H9 (cell line): ENCODE measurements around the gene PLEKHF1. TPM values are rescaled to one million over a fixed set of nuclear protein-coding genes. Genes with fewer than 3 reads are reported as not detected.

Experiments
- DNase-seq: peaks from one replicate; pipeline ENCODE4 v3.0.0-alpha.2; 2017
- H2AFZ ChIP-seq: one replicate; pipeline ENCODE4 v1.6.1; 2013; ENCODE audit warnings: mild to moderate bottlenecking, low read length, control low read depth, moderate library complexity
- H2AK5ac ChIP-seq: 2 replicates; pipeline ENCODE4 v1.6.1; 2013; ENCODE audit warnings: low read length, control low read depth, mixed read lengths; ENCODE audit not compliant: insufficient read length
- H2BK120ac ChIP-seq: one replicate; pipeline ENCODE4 v1.6.1; 2013; ENCODE audit warnings: low read depth, mild to moderate bottlenecking, low read length, control low read depth, inconsistent platforms; ENCODE audit not compliant: poor library complexity, severe bottlenecking
- H2BK12ac ChIP-seq: 2 replicates; pipeline ENCODE4 v1.6.1; 2013; ENCODE audit warnings: low read length, control low read depth, mixed read lengths, low read depth; ENCODE audit not compliant: insufficient read length
- H2BK15ac ChIP-seq: 2 replicates; pipeline ENCODE4 v1.6.1; 2013; ENCODE audit warnings: low read depth, low read length, control low read depth
- H2BK20ac ChIP-seq: one replicate; pipeline ENCODE4 v1.6.1; 2013; ENCODE audit warnings: low read depth, mild to moderate bottlenecking, low read length, control low read depth, inconsistent platforms; ENCODE audit not compliant: poor library complexity, severe bottlenecking
- H2BK5ac ChIP-seq: 2 replicates; pipeline ENCODE4 v1.6.1; 2013; ENCODE audit warnings: low read length, control low read depth, mixed read lengths; ENCODE audit not compliant: insufficient read length
- H3K14ac ChIP-seq: 2 replicates; pipeline ENCODE4 v1.6.1; 2013; ENCODE audit warnings: low read length, control low read depth; ENCODE audit not compliant: insufficient read depth
- H3K18ac ChIP-seq: 2 replicates; pipeline ENCODE4 v1.6.1; 2013; ENCODE audit warnings: low read depth, mild to moderate bottlenecking, mixed read lengths, low read length, control low read depth; ENCODE audit not compliant: insufficient read length
- H3K23ac ChIP-seq: 2 replicates; pipeline ENCODE4 v1.6.1; 2013; ENCODE audit warnings: low read length, control low read depth, mixed read lengths, low read depth; ENCODE audit not compliant: insufficient read length
- H3K23me2 ChIP-seq: 2 replicates; pipeline ENCODE4 v1.6.1; 2013; ENCODE audit warnings: low read depth, mild to moderate bottlenecking, mixed read lengths, low read length, control low read depth; ENCODE audit not compliant: insufficient read length, poor library complexity, severe bottlenecking
- H3K27ac ChIP-seq: 2 replicates; pipeline ENCODE4 v1.5.1; 2013; ENCODE audit warnings: low read length, control low read depth, mixed read lengths, low read depth; ENCODE audit not compliant: insufficient read length
- H3K27me3 ChIP-seq: 2 replicates; pipeline ENCODE4 v1.6.1; 2013; ENCODE audit warnings: low read length, control low read depth, inconsistent platforms; ENCODE audit not compliant: insufficient read depth
- H3K4ac ChIP-seq: 2 replicates; pipeline ENCODE4 v1.6.1; 2013; ENCODE audit warnings: low read depth, mild to moderate bottlenecking, control low read depth, inconsistent platforms, low read length, moderate library complexity
- H3K4me1 ChIP-seq: 2 replicates; pipeline ENCODE4 v1.6.1; 2013; ENCODE audit warnings: low read length, control low read depth, inconsistent platforms; ENCODE audit not compliant: insufficient read depth
- H3K4me2 ChIP-seq: 2 replicates; pipeline ENCODE4 v1.6.1; 2013; ENCODE audit warnings: low read length, control low read depth, mixed read lengths; ENCODE audit not compliant: insufficient read length, insufficient read depth
- H3K56ac ChIP-seq: 2 replicates; pipeline ENCODE4 v1.6.1; 2013; ENCODE audit warnings: low read depth, mild to moderate bottlenecking, mixed read lengths, low read length, control low read depth; ENCODE audit not compliant: insufficient read length
- H3K79me1 ChIP-seq: 2 replicates; pipeline ENCODE4 v1.6.1; 2013; ENCODE audit warnings: low read depth, mild to moderate bottlenecking, moderate library complexity, low read length, control low read depth, inconsistent platforms; ENCODE audit not compliant: insufficient read depth, poor library complexity, severe bottlenecking
- H3K79me2 ChIP-seq: 2 replicates; pipeline ENCODE4 v1.6.1; 2013; ENCODE audit warnings: low read length, control low read depth, inconsistent platforms; ENCODE audit not compliant: insufficient read depth
- H3K9ac ChIP-seq: 2 replicates; pipeline ENCODE4 v1.6.1; 2013; ENCODE audit warnings: low read length, control low read depth, mixed read lengths; ENCODE audit not compliant: insufficient read length; ENCODE audit errors: extremely low read depth
- H3K9me3 ChIP-seq: one replicate; pipeline ENCODE4 v1.6.1; 2013; ENCODE audit warnings: low read depth, low read length, inconsistent platforms; ENCODE audit not compliant: control insufficient read depth
- H3T11ph ChIP-seq: one replicate; pipeline ENCODE4 v1.6.1; 2013; ENCODE audit warnings: mild to moderate bottlenecking, low read length, control low read depth, inconsistent platforms
- H4K20me1 ChIP-seq: one replicate; pipeline ENCODE4 v1.6.1; 2013; ENCODE audit not compliant: control insufficient read depth, insufficient read length, insufficient read depth
- H4K5ac ChIP-seq: 2 replicates; pipeline ENCODE4 v1.6.1; 2013; ENCODE audit warnings: low read depth, mild to moderate bottlenecking, mixed read lengths, low read length, control low read depth; ENCODE audit not compliant: insufficient read length
- H4K8ac ChIP-seq: replicated peaks from 2 replicates; pipeline ENCODE4 v1.6.1; 2013; ENCODE audit warnings: low read length, control low read depth, mixed read lengths, low read depth; ENCODE audit not compliant: insufficient read length
- H4K91ac ChIP-seq: 2 replicates; pipeline ENCODE4 v1.6.1; 2013; ENCODE audit warnings: low read depth, mild to moderate bottlenecking, moderate library complexity, mixed read lengths, low read length, control low read depth; ENCODE audit not compliant: insufficient read length
- H3K27ac Mint-ChIP-seq, 3 experiments: 2 replicates in 2 of 3; 3 replicates in 1 of 3; pipeline ENCODE4 v1.8.0; 2020 to 2021; ENCODE audit warnings: mixed read lengths in 3 of 3, mild to moderate bottlenecking in 1 of 3, moderate library complexity in 1 of 3
- H3K27me3 Mint-ChIP-seq: 2 replicates; pipeline ENCODE4 v1.8.0; 2021; ENCODE audit warnings: low read depth, mild to moderate bottlenecking, moderate library complexity, mixed read lengths
- H3K36me3 Mint-ChIP-seq, 3 experiments: 2 replicates in 2 of 3; 3 replicates in 1 of 3; pipeline ENCODE4 v1.8.0; 2020 to 2021; ENCODE audit warnings: low read depth in 3 of 3, mixed read lengths in 3 of 3; ENCODE audit not compliant: insufficient read depth in 1 of 3
- H3K4me1 Mint-ChIP-seq, 2 experiments: 2 replicates each; pipeline ENCODE4 v1.8.0; 2020; ENCODE audit warnings: mixed read lengths in 2 of 2
- H3K4me3 Mint-ChIP-seq, 2 experiments: 2 replicates in 1 of 2; 3 replicates in 1 of 2; pipeline ENCODE4 v1.8.0; 2020 to 2021; ENCODE audit warnings: mild to moderate bottlenecking in 2 of 2, mixed read lengths in 2 of 2, moderate library complexity in 1 of 2
- H3K9me3 Mint-ChIP-seq, 2 experiments: 2 replicates in 1 of 2; 3 replicates in 1 of 2; pipeline ENCODE4 v1.8.0; 2020; ENCODE audit warnings: mild to moderate bottlenecking in 2 of 2, mixed read lengths in 2 of 2, moderate library complexity in 1 of 2
- CTCF ChIP-seq: fragments of 200-600 bp; sonication (generic); conservative IDR thresholded peaks from 3 replicates; pipeline ENCODE4 v1.8.0; 2021; ENCODE audit warnings: antibody characterized with exemption, mild to moderate bottlenecking
- WGBS: extraction: QIAGEN DNeasy Blood & Tissue Kit; methylation state at CpG from one replicate; pipeline ENCODE4 v1.1.7; 2013; ENCODE audit warnings: missing lambda C conversion rate, low lambda C conversion rate, mixed read lengths; ENCODE audit not compliant: insufficient read length; ENCODE audit errors: extremely low coverage; 5-methylcytosine and 5-hydroxymethylcytosine counted together
- total RNA-seq: library from RNA; stranded (reverse); gene quantifications from 2 replicates; pipeline ENCODE4 v1.2.1, GENCODE V29; 2021

PLEKHF1 gene
- total RNA-seq, 1 experiment from 2014 or later: 4.9 TPM

GRCh38 chr19:29641597-29641996, 23.7 kb upstream of the PLEKHF1 start:
- Histone ChIP-seq H2BK5ac (no peak overlapping the region), H3K27me3 (no peaks in the 10 kb centered on the region), H4K8ac (no peak overlapping the region), H4K5ac (no peak overlapping the region), H3K14ac (no peak overlapping the region), H3K27ac (no peak overlapping the region), H3K9ac (no peak overlapping the region), H2BK20ac (no peak overlapping the region), H3K79me1 (no peaks in the 10 kb centered on the region), H3K23me2 (no peaks in the 10 kb centered on the region), H3T11ph (no peak overlapping the region), H3K4me1 (peaks cover 4% of the 10 kb centered on the region; the same call in 1 of the 2 replicates), H3K9me3 (no peaks in the 10 kb centered on the region), H2BK12ac (no peak overlapping the region), H3K18ac (no peak overlapping the region), H3K79me2 (no peaks in the 10 kb centered on the region), H3K4me2 (no peak overlapping the region), H2AK5ac (no peak overlapping the region), H4K91ac (no peak overlapping the region), H3K56ac (no peak overlapping the region), H2AFZ (no peak overlapping the region), H2BK120ac (no peak overlapping the region), H3K4ac (no peak overlapping the region), H2BK15ac (no peak overlapping the region), H3K23ac (no peak overlapping the region), H4K20me1 (no peaks in the 10 kb centered on the region)
- H3K27me3 Mint-ChIP-seq: peaks cover 7% of the 10 kb centered on the region
- no peak for TF ChIP-seq CTCF
- no CpG with 5 or more reads among the region's 2 CpGs for WGBS
- no peak for DNase-seq
- no peak overlapping the region for H3K4me3 Mint-ChIP-seq
- no peaks in the 10 kb centered on the region for H3K36me3 Mint-ChIP-seq
- peaks cover 19 to 20% of the 10 kb centered on the region in 2 experiments for H3K4me1 Mint-ChIP-seq
- no peak overlapping the region for H3K27ac Mint-ChIP-seq
- no peaks in the 10 kb centered on the region; a peak in 1 of 5 replicates for H3K9me3 Mint-ChIP-seq
